Adipose tissue (tissue), 3 donors: Measurements from ENCODE around the gene PRDM16. TPM values are rescaled to one million over a fixed set of nuclear protein-coding genes. Genes with fewer than 3 reads are reported as not detected.

ENCODE experiments used
- H3K27ac ChIP-seq: one replicate; pipeline ENCODE4 v1.5.1; 2013; ENCODE audit warnings: low read depth, low read length
- WGBS, 3 donors: extraction: QIAGEN DNeasy Blood & Tissue Kit; methylation state at CpG; one replicate each; pipeline ENCODE4 v1.1.7; 2013; 5-methylcytosine and 5-hydroxymethylcytosine counted together
- polyA plus RNA-seq, 3 donors: library from polyadenylated mRNA; stranded (reverse); fragments of 200-250 nt; gene quantifications; one replicate each; pipeline ENCODE4 v1.2.3, GENCODE V29; 2013
- donor health status: healthy with polysubstance abuse.
- donor health status: Bipolar disorder and iron deficiency.
- donor health status: healthy.

Gene PRDM16
- polyA plus RNA-seq, 3 donors: 1.6 to 3.6 (median 1.6) TPM

DNA sequence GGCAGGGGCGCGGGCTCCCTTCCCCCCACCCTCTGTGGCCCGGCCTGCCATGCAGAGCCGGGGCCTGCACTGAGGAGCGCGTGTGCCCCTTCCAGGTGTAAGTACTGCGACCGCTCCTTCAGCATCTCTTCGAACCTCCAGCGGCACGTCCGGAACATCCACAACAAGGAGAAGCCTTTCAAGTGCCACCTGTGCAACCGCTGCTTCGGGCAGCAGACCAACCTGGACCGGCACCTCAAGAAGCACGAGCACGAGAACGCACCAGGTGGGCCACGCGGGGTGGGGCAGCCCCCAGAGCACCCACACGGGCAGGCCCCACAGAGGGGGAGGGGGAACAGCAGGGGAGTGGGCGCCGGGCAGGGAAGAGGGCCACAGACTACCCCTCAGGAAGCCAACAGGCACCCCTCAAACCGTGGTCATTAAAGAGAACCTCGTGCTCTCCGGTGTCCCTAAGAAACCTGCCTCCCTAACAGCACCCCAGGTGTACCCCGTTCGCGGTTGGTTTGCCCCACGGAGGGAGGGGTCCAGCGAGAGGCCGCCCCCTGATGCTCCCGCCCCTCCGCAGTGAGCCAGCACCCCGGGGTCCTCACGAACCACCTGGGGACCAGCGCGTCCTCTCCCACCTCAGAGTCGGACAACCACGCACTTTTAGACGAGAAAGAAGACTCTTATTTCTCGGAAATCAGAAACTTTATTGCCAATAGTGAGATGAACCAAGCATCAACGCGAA is 356.6 kb downstream of the PRDM16 start:
- no peak overlapping the region for H3K27ac ChIP-seq
- WGBS, 3 donors: 91 to 92% (median 91%) methylated on average over 37 to 44 of the region's 44 CpGs

DNA sequence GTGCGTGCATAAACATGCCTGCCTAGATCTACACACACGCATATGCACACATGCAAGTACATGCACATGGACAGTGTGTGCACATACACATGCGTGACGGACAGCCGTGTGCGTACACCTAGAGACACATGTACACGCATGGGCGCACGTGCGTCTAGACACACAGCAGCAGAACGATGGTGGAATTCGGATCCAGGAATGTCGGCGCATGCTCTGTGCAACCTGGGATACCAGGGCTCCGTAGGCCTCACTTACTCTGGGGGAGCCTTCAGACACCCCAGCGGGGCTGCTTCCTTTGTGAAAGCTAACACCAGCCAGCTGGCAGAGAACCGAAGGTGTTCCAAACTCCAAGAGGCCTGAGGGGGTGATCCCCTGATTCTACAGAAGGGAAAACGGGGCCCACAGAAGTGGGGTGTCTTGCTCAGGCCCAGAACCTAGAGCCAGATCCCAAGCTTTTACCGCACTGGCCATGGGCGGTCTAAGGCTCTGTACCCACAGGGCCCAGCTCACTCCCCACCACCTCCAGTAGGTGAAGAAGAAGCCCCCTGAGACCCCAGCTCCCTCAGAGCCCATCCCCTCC is 358.0 kb downstream of the PRDM16 start:
- whole genome bisulfite sequencing, 3 donors: 91 to 96% (median 95%) methylated on average over 20 of the region's 20 CpGs
- no peak overlapping the region for H3K27ac ChIP-seq

DNA sequence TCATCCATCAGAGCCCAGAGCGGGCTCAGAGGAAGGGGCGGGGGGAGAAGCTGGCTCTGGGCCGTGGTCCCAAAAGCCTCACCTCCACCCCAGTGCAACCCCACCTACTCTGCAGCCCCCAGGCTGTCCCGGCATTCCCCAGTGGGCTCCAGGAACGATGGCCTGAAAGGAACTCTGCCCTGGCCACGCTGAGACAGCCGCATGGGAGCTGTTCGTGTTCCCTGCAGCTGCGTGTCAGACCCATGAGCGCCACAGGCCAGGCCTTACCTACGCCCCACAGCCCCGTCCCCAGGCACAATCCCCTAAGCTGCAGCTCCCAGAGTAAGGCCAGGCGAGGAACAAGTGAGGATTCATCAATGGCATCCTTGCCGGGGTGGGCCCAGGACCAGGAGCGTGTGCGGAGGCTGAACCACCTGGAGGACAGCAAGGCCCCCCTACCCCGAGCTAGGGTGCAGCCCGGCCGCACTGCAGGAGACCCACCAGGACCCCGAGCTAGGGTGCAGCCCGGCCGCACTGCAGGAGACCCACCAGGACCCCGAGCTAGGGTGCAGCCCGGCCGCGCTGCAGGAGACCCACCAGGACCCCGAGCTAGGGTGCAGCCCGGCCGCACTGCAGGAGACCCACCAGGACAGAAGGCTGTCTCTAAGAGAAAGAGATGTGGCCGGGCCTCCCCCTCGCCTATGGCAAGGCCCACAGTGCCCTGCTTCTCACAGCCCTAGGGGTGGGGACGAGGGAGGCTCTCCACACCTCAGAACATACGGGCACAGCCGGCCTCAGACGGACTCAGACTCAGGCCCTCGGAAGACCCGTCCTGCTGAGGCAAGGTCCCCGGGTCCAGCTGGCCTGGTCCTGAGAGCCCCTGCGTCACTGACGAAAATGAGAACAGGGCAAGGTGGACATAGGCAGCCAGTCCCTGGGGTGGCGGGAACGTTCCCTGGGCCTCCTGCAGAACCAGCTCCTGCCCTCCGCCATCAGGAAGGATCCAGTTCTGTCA is 359.0 kb downstream of the PRDM16 start:
- WGBS, 3 donors: 89 to 92% (median 91%) methylated on average over 41 to 43 of the region's 43 CpGs

DNA sequence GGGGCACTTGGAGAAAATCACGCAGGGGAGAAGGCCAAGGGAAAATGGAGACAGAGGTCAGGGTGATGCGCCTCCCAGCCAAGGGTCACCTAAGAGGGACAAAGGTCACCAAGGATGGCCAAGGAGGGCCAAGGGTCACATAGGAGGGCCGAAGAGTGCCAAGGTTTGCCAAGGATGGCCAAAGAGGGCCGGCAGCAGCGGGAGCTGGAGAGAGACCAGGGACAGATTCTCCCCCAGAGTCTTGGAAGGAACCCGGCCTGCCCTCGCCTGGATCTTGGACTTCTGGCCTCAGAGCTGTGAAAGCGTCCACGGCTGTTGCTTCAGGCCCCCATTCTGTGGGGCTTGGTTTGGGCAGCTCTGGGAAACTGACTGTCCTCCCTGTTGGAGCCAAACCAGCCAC is 359.9 kb downstream of the PRDM16 start:
- WGBS, 3 donors: 82 to 90% (median 83%) methylated on average over 9 of the region's 9 CpGs
- no peak overlapping the region for H3K27ac ChIP-seq

More for the DNA sequence above, 359.0 kb downstream of the PRDM16 start:
- H3K27ac ChIP-seq: no peak overlapping the region

DNA sequence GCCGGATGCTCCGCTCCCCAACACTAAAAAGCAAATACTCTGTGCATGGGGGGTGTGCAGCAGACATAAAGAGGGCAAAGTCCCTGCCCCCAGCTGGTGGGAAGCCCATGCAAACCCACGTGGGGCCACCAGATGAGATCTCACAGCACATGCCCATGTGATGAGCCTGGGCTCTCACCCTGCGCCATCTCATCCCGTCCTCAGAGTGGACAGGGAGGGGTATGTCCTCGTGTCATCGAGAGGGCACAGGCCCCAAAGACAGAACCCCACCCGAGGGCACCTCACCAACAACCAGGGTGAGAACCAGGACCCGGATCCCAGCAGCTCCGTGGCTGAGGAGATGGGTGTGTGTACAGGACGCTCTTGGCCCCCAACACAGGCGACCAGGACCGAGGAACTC is 360.3 kb downstream of the PRDM16 start:
- no peak overlapping the region for H3K27ac ChIP-seq
- WGBS, 3 donors: 88 to 91% (median 89%) methylated on average over 13 of the region's 13 CpGs

DNA sequence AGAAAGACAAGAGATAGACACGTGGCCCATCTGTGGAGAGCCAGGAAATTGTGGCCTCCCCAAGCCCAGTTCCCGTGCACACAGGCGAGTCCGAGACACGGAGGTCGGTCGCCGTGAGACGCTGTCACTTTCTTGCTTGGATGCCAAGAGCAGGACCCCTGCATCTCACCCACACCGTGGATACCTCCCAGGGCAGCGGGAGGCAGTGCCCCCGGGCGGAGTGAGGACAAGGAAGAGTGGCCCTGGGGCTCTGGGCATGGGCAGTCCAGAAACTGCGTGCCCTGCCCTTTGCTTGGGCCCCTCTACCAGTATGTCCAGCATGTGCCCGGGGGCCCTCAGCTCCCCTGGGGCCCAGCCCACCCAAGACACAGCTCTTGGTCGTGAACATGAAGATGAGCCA is 360.8 kb downstream of the PRDM16 start:
- 87 to 93% (median 87%) methylated on average over 16 of the region's 16 CpGs for WGBS, 3 donors
- no peak overlapping the region for H3K27ac ChIP-seq

DNA sequence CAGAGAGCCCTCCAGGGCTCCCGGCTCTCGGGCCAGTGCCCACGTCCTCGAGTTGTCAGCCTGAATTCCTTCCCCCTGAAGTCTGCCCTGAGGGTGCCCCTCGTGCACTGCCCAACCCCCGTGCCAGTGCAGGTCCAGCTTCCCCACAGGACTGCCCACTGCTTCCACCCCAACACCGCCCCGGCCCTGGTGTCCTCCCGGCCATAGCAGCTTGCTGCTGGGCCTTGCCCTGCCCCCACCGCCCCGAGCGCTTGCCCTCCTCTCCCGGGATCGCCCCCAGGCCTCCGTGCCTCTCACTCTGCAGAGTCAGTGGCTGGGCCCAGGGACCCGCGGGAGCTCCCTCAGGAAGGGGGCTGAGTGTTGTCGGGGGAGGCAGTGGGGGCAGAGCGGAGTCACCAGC is 361.4 kb downstream of the PRDM16 start:
- WGBS, 3 donors: 85 to 91% (median 86%) methylated on average over 19 of the region's 19 CpGs
- H3K27ac ChIP-seq: no peak overlapping the region

DNA sequence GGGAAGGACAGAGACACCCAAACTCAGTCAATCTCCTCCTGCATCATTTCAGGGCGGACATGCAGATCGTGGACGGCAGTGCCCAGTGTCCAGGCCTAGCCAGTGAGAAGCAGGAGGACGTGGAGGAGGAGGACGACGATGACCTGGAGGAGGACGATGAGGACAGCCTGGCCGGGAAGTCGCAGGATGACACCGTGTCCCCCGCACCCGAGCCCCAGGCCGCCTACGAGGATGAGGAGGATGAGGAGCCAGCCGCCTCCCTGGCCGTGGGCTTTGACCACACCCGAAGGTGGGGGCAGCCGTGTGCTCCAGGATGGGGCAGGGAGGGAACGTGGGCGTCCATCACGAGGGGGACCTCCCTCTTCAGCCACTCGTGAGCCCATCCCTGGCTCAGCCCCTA is 361.8 kb downstream of the PRDM16 start:
- WGBS, 3 donors: 76 to 87% (median 81%) methylated on average over 22 of the region's 22 CpGs
- no peak overlapping the region for H3K27ac ChIP-seq

DNA sequence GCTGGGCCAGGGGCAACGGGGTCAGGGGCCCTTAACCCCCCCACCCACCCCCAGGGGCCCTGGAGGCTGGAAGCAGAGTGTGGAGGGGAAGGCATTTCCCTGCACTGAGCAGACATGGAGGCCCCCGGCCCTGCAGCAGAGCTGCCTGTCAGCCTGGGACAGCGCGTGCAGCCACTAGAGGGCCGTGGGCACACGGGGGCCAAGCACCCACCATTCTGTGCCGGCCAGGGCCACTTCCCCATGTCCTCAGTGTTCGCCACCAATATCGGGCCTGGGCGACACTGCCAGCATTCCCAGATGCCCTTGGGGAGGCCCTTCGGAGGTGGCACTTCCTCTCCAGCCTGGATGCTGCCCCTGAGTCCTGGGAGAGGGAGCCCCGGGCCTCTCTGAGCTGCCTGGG is 362.3 kb downstream of the PRDM16 start:
- H3K27ac ChIP-seq: no peak overlapping the region
- 52 to 69% (median 63%) methylated on average over 12 of the region's 12 CpGs for WGBS, 3 donors

DNA sequence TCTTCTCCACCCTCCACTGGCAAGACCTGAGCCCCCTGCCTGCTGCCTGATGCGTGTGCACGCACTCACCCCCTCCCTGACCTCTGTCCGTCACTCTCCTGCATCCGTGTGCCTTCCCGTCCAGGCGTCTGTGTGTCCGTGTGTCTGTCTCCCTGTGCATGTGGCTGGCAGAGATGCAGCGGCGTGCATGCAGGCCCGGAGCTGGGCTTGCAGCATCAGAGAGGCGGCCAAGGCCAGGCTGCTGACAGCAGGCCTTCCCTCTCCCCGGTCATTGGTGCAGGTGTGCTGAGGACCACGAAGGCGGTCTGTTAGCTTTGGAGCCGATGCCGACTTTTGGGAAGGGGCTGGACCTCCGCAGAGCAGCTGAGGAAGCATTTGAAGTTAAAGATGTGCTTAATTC is 362.7 kb downstream of the PRDM16 start:
- WGBS, 3 donors: 76 to 89% (median 86%) methylated on average over 17 of the region's 17 CpGs
- H3K27ac ChIP-seq: no peak overlapping the region

DNA sequence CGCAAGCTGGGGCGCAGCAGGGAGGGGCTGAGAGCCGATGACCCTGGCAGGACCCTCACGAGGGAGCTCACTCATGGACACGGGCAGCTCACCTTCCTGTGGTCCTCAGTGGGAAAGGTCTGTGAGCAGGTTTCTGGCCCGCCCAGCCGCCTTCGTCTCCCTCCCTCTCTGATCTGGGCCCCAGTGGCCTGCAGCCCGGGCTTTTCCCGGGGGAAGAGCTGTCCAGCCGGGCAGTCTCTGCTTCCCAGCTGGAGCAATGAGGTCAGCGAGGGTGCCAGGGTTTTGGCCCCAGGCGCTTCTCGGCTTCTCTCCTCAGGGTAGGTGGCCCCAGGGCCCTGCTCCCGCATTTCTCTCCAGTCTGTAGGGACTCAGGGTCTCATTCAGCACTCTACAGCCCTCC is 363.3 kb downstream of the PRDM16 start:
- no peak overlapping the region for H3K27ac ChIP-seq
- WGBS, 3 donors: 61 to 80% (median 66%) methylated on average over 12 to 15 of the region's 15 CpGs

DNA sequence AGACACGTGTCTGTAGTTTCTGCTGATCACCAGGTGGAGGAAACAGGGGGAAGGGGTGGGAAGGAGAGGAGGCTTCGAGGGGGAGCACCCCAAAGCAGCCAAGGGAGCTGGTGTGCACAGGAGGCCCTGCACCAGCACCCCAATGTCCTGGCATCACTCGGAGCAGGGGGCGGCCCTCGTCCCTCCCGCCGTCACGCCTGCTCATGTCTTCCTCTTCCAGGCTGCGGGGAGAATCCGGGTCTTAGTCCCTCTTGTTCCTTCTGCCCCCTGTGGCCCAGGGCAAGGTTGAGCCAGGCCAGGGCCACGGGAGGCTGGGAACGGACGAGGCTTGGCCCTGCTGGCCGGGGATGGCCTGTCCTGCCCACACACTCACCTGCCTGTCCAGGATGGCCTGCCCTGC is 364.1 kb downstream of the PRDM16 start:
- H3K27ac ChIP-seq: no peak overlapping the region
- WGBS, 3 donors: 85 to 91% (median 88%) methylated on average over 13 to 14 of the region's 14 CpGs

DNA sequence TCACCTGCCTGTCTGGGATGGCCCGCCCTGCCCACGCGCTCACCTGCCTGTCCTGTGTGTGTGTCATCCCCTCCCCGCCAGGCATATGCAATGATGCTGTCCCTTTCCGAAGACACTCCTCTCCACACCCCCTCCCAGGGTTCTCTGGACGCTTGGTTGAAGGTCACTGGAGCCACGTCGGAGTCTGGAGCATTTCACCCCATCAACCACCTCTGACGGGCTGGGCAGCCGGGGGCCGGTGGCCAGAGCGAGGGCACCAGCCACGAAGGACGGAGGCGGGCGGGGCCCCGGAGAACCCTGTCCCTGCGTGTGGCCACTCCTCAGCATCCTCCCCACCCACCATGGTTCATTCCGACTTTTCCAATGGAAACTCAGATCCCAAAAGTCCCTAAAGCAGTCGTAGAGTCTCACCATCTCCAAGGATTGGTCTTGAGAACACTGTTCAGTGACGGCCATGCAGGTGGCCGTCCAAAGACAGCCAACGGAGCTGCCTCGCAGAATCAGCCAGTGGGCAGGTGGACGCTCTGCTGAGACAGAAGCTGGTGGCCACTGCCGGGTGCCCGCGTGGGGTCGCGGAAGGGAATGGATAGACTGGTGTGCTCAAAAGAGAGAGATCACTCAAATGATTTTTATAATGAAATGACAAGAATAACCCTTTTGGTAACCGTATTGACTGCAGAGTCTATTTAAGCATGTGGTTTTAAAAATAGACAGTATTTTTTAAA is 364.8 kb downstream of the PRDM16 start:
- no peak overlapping the region for H3K27ac ChIP-seq
- 88 to 94% (median 93%) methylated on average over 29 to 31 of the region's 31 CpGs for WGBS, 3 donors

DNA sequence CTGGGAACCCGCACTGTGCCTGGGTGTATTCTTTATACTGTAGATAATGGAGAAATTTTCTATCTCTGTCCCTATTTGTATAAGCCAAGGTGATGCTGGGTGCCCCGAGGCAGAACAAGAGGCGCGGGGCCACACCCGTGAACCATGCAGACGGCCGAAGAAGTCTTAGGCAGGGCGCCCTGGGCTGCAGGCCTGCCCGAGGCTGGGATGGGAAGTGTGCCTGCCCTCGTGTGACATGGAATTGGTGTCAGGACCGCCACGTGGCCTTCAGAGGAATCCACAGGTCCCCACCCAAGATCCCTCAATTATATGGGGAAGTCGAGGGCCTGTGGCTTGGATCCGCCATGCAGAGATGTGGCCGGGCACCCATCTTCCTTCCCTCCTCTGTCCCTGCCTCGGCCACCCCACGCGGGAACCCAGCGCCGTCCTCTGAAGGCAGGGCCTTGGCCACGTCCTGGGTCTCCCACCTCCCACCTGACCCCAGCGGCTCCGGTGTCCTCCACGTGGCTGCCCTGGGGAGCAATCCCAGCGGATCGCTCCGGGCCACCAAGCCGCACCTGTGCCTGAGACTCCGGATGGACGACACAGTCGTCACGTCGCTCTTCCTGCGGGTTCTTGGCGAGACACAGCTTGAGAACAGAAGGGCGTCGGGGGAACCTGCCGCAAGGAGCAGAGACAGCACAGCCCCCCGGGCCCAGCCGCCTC is 365.6 kb downstream of the PRDM16 start:
- 87 to 90% (median 88%) methylated on average over 40 of the region's 40 CpGs for WGBS, 3 donors
- no peak overlapping the region for H3K27ac ChIP-seq

DNA sequence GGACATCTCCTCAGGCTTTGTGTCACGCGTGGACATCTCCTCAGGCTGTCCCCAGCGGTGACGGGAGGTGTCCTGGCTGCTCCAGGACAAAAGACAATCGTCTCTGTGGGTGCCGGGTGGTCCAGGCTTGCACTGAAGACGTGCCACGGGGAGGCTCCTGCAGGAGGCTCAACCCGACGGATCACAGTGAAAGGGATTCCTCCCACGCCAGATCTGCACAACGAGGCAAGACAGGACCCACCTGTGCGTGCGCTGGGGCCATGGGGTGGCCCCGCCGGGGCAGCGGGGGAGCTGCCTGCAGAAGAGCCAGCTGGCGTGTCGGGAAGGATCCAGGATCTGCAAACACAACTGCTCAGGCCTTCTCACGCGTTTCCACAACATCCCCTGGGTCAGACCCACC is 366.7 kb downstream of the PRDM16 start:
- no peak overlapping the region for H3K27ac ChIP-seq
- 70 to 84% (median 70%) methylated on average over 21 of the region's 21 CpGs for WGBS, 3 donors

DNA sequence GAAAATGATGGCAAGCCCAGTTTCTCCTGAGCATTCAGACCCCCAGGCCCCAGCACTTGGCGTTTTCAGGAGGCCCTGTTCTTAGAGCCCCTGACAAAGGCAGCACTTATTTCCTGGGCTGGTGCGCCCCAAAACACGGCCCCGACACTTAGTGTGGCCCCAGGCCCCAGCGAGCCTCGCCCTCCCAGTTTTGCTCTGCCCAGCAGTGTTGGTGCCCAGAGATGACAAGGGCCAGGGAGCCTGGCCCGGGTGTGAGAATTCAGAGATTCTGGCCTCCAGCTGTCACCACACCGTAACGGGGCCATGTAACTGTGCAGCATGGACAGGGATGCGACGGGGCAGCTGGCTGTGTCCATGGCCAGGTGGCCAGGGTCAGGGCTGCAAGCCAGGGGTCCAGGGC is 367.4 kb downstream of the PRDM16 start:
- WGBS, 3 donors: 91 to 96% (median 91%) methylated on average over 11 of the region's 11 CpGs
- H3K27ac ChIP-seq: no peak overlapping the region

DNA sequence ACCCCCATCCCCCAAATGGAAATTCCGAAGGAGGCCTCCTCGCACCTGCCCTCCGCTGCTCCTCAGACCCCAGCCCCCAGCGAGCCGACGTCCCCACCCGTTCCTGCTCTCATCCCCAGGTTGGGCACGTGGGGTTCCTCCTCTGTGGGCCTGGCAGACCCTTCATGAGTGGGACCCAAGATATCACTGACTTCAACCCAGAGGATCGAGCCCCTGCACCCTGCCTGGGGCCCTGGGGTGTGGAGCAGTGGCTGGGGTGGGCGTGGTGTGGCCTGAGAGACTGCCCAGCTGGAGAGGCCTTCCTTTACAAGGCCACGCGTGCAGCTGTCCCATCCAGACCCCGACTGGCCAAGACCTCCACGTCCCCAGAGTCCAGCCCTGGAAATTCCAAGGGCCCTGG is 367.9 kb downstream of the PRDM16 start:
- no peak overlapping the region for H3K27ac ChIP-seq
- WGBS, 3 donors: 76 to 85% (median 83%) methylated on average over 14 of the region's 14 CpGs

DNA sequence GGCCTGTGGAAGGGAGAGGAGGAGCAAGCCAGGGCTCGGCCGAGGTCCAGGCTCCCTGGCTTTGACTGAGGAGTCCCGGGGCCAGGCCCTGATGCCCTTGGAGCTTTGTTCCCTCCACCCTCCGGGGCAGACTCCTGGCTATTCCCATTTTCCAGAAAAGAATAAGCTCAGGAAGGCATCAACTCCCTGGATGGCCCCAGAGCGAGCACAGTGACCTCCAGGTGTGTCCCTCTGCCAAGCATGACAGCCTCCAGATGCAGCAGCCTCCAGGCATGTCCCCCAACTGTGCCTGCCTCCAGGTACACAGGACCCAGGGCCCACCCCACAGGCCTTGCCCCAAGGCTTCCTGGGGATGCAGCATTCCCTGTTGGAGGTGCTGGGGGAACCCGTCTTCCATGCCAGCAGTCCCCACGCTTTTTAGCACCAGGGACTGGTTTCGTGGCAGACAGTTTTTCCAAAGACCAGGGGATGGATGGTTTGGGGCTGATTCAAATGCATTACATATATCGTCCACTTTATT is 369.7 kb downstream of the PRDM16 start:
- H3K27ac ChIP-seq: no peak overlapping the region
- WGBS, 3 donors: 78 to 85% (median 85%) methylated on average over 9 of the region's 9 CpGs
